GM21786 (cell line): ENCODE measurements around the gene MYOD1.

ENCODE experiments used
- ATAC-seq: cut with Tn5 transposase; IDR thresholded peaks from one replicate; pipeline ENCODE4 v1.9.1; 2021; ENCODE audit not compliant: unreplicated experiment

The MYOD1 gene

DNA sequence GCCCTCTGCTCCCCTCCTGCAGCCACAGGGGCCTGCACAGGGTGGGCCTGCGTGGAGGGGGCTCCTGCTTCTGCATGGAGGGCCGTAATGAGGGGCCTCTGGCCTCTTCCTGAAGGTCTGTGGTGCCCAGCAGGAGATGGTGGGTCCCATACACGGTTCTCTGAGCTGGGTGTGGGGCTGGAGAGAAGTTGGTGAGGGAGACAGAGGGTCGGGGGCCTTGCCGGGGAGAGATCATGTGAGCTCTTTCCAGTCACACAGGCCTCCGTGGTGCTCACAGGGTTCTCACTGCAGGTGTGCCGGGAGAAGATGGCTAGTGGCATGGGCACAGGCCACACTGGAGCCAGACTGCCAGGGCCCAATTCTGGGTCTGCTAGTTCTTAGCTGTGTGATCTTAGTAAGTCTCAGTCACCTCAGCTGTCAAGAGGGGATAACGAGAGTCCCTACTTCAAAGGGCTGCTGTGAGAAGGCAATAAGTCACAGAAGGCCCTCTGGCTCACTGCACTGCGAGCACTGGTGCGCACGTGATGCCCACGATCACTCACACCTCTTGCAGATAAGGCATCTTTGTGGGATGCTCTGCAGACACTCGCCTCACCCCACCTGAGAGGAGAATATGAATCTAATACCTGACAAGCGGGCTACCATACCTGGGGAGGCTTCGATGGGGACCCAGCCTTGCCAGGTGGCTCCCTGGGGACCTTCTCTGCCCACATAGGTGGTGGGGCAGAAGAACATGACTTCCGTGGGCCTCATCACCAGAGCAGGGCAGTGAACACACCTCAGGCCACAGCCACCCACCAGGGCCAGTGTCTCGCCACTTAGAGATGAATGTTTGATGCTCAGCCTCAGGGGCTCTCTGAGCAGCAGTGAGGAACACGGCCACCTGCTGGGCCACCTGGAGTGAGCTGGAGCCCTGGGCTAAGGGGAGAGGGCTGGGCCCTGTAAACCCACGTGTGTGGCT lies 29.7 kb downstream of the MYOD1 start:
- no peak for ATAC-seq

DNA sequence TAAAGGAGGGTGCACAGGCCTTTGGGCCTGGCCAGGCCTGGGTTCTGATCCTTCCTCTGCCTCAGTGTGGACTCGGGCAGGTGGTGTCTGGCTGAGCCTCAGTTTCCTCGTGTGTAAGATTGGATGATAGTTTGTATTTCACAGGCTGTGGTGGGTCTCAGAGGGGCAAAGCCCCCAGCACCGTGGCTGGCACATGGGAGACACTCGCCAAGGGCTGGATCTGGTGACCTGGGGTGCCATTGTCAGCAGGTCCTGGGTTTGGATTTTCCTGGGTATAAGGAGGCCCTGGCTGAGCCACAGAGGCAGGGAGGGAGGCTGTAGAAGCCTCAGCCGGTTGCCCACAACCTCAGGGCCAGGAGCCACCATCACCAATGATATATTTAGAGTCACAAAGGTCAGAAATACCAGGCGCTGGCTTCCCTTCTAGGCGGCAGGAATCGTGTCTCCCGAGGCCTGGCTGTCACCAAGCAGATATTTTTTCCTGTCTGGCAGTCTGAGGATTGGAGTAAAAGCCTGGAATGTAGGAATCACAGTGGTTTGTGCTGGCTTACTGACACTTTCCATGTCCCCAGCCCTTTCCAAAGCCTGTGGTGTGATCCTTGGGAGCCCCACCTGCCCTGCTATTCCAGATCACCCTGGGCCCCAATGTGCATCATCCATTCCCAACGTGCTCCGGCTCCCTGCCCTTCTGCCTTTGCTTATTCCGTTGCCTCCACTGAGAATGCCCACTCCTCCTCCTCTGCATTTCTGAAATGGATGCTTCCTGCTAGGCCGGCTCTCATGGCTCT lies 30.8 kb downstream of the MYOD1 start:
- ATAC-seq, result no peak

DNA sequence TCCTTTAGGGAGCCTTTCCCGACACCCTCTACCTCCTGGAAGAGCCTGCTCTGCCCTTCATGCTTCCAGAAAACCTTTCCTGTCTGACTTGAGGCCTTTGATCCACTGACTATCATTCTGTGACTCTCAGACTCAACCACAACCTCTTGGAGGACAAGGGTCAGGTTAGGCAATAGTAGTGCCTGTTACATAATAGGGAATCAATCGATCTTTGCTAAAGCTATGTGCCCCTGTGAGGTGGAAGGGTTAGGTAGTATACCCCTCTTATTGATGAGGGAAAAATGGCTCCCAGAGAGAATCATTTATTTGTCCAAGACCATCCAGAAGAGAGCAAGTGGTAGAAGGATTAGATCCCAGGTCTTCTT lies 31.4 kb downstream of the MYOD1 start:
- no peak for ATAC-seq

DNA sequence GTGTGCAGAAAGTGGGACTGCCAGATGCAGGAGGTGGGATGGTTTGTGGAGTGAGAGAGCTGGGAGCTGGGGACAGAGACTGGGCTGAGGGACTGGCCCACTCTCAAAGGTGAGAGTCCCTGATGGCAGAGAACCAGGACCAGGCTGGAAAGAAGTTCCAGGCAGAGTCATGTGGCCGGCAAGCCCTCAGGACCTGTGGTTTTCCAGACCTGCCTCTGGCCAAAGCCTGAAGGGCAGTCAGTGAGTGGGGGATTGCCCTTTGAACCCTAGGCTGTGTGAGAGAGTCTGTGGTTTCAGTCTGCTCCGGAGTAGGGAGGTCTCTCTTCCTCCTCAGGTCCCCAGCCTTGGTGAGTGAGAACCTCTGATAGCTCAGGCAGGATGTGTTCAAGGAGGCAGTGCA lies 32.2 kb downstream of the MYOD1 start:
- no peak for ATAC-seq

DNA sequence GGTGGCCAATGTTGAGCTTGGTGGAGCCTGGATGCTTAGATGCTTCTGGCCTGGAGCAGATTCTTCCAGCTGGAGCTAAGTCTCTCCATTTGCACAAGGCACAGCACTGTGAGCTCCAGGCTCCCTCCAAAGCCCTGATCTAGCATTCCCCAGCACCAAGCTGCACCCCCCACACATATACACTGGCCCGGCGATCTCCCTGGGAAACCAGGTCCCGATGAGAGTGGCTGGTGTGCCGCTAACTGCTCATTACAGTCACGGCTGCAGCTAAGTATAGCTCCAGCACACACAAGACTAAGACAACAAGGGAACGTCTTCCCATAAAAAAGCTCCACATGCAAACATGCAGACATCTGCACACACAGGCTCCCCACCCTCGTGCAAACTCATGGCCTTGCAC lies 32.8 kb downstream of the MYOD1 start:
- no peak for ATAC-seq

DNA sequence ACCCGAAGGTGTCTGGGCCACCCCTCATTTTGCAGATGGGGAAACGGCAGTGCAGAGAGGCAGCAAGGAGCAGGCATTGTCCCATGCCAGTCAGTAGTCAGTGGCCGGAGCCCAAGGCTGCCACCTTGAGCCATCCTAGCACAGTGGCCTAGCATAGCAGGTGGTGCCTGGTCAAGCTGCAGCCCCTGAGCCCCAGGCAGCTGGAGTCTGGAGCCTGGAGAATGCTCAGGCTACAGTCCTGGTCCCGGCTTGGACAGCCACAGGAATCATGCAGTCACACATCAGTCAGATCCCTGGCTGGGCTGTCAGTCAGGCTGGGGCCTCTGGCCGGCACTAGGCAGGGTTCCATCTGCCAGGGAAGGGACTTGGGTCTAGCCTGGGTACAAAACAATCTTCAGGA lies 33.8 kb downstream of the MYOD1 start:
- no peak for ATAC-seq

DNA sequence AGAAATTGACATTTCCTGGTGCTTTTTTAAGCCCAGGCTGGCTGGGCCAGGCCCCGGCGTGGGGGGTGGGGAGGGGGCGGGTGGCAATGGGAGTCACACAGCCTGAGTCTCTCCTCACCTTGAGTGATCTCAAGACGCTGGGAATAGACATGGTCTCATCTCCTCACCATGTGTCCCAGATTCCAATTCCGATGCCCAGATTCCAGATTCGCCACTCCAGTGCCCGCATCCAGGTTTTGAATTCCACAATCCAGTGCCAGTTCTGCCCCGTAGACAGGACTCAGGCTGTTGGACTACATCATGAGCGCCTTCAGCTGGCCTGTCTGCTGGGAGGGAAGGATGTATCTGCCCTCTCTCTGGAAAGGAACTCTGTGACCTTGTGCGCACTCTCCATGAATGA lies 34.3 kb downstream of the MYOD1 start:
- ATAC-seq, result no peak

DNA sequence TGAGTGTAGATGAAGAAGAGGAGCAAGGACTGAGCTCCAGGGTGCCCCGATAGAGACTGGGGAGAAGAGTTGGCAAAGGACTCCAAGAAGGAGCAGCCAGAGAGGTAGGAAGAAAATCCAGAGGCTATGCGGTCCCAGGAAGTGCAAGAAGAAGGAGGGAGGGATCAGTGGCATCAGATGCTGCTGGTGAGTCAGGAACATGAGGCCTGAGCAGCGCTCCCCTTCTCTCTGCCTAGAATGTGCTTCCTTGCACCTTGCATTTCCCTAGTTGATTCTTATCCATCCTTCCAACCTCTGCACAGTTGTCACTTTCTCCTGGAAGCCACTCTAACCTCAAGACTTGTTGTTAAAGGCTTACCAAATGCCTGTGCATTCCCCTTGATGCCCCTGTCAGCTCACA lies 36.5 kb downstream of the MYOD1 start:
- ATAC-seq, result no peak

DNA sequence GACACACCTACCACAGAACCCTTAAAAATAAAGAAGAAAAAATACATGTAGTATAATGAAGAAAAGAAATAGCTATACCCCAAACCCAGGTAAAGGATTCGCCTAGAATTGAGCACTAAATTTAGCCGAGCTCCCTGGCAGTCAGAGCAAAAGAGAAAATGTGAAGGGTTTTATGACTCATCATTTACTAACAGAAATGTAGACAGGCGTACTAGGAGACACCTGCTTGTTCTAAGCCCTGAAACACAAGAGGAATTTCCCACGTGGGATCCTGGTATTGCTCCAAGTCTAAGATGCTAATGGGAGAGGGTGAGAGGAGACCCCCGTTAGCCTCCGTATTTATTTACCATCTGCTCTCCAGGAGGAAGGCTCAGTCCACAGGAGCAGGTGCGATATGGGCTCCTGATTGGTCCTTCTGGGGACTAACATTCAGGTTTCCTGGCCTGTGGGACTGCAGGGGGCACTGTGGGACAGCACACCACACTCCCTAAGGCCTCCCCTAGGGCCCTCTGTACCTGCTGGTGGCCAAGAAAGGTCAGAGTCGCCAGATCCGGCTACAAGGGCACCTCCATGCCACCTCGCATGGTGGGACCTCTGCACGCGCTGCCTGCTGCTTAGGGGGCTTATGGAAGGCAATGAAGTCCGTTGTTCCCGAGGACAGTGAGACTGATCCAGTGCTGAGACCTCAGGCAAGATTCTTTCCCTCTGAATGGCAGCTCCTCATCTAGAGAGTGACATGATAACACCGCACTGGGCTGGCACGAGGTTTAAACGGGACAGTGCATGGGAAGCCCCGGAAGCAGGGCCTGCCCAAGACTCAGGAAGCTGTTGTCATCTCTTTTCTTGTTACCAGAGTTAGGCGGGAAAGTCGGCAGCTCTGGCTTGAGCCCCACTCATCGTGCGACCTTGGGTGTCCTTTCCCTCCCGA lies 41.0 kb downstream of the MYOD1 start:
- peak; percentile 71 for ATAC-seq

DNA sequence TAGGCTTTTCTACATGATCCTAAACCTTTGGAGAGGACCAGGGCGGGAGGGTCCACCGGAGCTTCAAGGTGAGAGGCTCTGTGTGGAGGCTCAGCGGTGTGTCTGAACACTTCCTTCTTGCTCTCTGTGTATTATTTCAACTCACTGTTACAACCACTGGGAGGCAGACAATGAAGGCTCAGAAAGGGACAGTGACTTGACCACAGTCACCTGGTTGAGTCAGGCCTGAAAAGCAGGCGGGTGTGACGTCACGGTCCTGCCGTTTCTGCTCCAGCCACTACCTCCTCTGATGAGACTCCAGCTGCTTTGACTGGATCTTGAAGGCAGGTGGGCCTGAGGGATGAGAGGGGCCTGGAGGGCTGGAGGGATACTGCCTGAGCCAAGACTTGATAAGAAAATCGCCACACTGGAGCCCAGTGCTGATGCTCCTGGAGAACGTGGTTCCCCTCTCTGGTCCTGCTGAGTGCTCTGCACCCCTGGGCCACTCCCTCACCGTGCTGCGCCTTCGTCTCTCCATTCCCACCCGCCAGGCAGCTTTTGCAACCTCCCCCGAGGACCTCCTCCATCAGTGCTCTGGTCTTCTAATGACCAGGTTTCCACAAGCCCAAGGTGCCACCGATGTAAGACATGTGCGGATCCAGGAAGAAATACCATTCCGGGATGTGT lies 43.1 kb downstream of the MYOD1 start:
- no peak for ATAC-seq

DNA sequence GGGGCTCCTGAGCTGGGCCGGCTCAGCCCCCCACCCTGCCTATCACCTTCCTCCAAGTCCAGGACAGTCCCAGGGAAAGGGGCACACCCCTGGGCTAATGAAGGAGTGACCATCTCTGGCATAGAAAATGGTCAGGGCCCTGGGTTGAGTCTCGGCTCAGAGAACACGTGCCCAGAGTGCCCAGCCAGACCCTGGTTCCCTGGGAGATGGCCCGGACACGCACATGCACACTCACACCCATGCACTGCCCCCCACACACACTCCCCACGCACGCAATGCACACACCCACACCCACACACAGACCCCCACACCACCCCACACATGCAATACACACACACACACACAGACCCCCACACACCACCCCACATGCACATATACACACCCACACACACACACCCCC lies 43.9 kb downstream of the MYOD1 start:
- ATAC-seq, result no peak

DNA sequence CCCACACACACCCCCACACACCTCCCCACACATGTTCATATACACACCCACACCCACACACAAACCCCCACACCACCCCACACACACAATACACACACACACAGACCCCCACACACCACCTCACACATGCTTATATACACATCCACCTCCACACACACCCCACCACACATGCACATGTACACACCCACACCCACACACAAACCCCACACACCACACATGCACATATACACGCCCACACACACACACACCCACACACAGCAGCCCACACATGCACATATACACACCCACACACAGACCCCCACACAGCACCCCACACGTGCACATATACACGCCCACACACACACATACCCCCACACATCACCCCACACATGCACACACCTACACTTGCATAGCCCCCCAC lies 44.3 kb downstream of the MYOD1 start:
- ATAC-seq, result no peak

DNA sequence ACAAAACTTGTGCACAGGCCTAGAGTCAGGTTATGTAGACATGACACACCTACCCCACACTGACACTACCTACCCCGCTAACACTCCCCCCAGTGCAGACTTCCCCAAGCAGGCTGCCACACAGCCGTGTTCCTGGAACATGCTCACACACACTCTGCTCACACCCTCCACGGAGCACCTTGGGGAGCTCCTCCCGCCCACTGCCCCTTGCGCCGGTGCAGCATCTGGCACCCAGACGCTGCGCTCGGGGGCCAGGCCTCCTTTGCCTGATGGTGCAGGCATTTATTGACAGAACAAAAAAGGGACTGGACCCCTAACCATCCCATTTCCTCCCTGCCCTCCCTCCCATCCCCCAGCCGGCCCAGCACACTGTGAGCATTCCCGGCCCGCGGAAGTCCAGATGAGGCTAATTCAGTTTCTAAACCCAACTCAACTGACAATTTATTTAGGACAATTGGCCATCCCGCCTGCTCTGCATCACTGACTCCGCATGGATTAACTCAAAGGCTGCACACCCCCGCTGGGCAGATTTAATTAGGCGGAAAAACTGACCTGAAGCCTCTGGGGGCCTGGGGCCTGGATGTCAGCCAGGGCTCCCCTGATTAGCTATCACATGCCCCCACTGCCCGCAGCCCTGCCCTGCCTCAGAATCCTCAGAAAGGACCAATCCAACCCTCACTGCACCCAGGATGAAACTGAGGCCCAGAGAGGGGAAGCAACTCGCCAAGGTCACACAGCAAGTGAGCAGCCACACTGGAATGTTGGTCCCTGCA lies 45.3 kb downstream of the MYOD1 start:
- no peak for ATAC-seq

DNA sequence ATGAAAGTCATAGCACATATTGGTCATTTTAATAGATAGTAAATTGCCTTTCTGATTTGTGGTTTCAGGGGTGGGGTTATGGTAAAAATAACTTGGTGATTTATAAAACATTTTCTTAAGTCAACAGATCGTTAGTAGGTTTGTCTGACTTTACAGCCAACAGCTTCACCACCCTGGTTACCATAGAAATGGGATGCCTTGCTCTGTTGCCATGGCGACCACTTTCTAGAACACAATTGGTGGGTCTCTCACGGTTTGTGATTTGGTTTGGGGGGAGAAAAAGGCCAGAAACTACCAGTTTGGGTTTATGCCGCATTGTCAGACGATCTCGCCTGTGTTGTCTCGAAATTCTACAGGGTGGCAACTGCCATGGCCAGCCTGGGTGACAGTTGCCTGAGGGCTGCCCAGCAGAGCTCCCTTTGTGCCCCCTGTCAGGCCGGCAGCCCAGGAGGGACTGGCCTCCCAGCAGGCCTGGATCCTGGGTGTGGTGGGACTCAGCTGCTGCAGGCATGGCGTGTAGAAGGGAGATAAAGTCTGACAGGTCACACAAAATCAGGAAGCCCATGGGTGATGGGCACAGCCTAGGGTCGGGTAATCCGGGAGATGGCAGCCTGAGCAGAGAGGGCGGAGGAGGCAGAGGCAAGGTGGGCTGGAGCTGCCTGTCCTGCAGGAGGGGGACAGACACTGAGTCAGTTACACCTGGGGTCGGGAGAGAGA lies 46.1 kb downstream of the MYOD1 start:
- ATAC-seq, result no peak

DNA sequence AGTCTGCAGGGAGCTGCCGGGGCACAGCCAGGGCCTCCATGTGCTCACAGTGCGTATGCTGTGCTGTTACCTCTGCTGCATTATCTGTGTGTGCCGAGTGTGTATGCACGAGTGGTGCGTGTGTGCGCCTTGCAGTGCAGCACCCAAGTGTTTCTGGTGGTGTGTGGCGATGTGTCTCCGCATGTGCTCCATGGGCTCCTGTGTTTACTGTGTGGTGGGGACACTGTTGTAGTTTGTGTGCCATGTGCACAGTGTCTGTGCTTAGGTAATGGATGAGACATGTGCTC lies 46.6 kb downstream of the MYOD1 start:
- no peak for ATAC-seq

DNA sequence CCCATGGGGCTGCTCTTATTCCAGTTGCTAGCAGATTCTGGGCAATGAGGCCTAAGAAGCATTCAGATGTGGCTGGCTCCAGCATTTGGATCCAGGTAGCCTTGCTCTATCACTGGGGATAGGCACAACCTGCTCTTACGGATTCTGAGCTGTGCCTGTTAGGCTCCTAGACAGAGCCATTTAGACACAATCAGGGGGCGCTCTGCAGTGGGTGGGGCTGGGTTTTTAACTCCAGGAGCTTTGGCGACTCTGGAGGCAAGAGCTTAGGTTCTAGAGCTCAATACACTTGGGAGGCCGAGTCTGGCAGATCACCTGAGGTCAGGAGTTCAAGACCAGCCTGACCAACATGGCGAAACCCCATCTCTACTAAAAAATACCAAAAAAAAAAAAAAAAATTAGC lies 47.2 kb downstream of the MYOD1 start:
- ATAC-seq, result no peak

DNA sequence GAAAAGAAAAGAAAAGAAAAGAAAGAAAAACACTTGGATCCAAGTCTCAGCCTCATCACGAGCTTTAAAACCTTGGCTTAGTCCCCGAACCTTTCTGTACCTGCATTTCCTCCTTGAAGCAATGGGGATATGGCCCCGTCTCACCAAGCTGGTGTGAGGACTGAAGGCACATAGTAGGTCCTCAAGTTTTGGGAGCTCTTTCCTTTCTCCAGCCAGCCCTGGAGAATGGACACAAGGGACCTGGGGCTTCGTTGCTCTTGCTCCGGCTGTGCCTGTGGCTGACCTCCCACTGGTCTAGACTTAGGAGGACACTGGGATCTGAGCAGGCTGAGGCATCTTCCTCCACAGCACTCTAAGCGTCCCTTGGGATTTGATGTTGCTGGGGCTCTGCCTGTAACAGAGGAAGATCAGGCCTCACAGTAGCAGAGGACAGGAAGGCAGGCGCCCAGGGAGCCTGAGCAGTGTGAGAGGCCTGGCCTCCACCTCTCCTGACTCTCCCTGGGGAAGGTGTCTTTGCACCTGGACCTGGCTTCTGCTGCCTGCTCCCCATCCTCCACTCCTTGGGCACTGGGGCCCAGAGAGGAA lies 48.0 kb downstream of the MYOD1 start:
- no peak for ATAC-seq

DNA sequence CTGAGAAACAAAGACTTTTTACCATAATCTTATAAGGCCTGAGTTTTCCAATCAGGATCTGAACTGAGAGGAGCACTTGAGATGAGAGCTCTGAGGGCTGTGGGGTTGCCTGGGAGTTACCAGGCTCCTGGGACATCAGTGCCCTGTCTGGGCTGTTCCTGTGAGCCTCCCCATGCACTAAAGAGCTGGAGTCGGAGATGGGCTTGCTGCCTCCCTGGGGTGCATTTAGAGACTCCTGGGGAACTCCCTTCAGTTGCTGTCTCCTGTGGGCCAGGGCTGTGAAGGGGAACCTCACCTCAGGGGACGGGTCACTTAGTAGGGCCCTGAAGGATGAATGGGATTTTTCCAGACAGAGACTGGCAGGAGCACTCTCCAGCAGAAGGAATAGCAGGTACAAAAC lies 48.5 kb downstream of the MYOD1 start:
- no peak for ATAC-seq

DNA sequence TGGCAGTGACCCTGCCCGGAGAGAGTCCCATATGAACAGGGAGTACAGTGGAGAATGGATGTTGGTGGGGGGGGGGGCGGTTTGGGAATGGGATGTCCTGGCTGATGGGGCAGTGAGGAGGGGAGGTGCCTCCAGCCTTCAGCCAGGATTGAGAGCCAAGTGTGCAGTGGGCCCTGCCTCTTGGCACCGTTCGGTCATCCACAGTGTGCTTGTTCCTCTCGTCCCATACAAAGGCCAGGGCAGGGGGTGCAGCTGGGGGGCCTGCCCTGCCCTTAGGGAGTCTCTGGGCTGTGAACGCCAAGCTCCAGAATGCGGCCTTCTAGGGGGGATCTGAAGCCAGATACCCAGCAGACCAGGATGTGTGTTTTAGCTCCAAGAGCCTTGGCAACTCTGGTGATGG lies 49.2 kb downstream of the MYOD1 start:
- no peak for ATAC-seq
